ENCODE data around the gene ETHE1.

- TF ChIP-seq CTCF (IDR thresholded peaks at IDR 0.05) (no peak), POLR2A (IDR thresholded peaks at IDR 0.05) (no peak), EP300 (IDR thresholded peaks at IDR 0.05) (no peak)
Measured at GRCh38 chr19:43501661-43502418, 25.2 kb downstream of the ETHE1 start.
